HG03139 (cell line): ENCODE measurements around the gene ZNF609.

Experiments used
- ATAC-seq: cut with Tn5 transposase; IDR thresholded peaks from one replicate; pipeline ENCODE4 v1.9.1; 2021; ENCODE audit not compliant: unreplicated experiment

ZNF609 gene

GRCh38 chr15:64712353-64712752 is 252.0 kb downstream of the ZNF609 start:
- no peak for ATAC-seq

GRCh38 chr15:64713592-64713991 is 253.2 kb downstream of the ZNF609 start:
- ATAC-seq: no peak

GRCh38 chr15:64716452-64716851 is 256.1 kb downstream of the ZNF609 start:
- no peak for ATAC-seq

- no peak for ATAC-seq
Observed at GRCh38 chr15:64717130-64717529, 256.8 kb downstream of the ZNF609 start.

GRCh38 chr15:64717735-64718495 is 257.5 kb downstream of the ZNF609 start:
- ATAC-seq: no peak

GRCh38 chr15:64720188-64720587 is 259.8 kb downstream of the ZNF609 start:
- no peak for ATAC-seq

- ATAC-seq: no peak
Observed at GRCh38 chr15:64730151-64730550, 269.8 kb downstream of the ZNF609 start.

GRCh38 chr15:64731012-64731804 is 270.8 kb downstream of the ZNF609 start:
- no peak for ATAC-seq

- no peak for ATAC-seq
Observed at GRCh38 chr15:64731805-64732151, 271.4 kb downstream of the ZNF609 start.

- no peak for ATAC-seq
Observed at GRCh38 chr15:64732156-64732860, 271.9 kb downstream of the ZNF609 start.
